IMR-90 (cell line): ENCODE measurements around the gene DPP8. TPM values are rescaled to one million over a fixed set of nuclear protein-coding genes. Genes with fewer than 3 reads are reported as not detected.

Source experiments
- ATAC-seq: fragments of 200-7000 bp; cut with Tn5 transposase; 2 replicates; pipeline ENCODE4 v1.9.1; 2020; ENCODE audit warnings: low read depth, mild to moderate bottlenecking, moderate library complexity
- BruUV-seq: library from RNA; stranded (reverse); fragments of 400-500 nt; replicated peaks from 2 replicates; lab custom pipeline; 2021; lab: Mats Ljungman, UMichigan
- CTCF ChIA-PET: fragments of 300-600 bp; formaldehyde crosslinking; extraction: SDS; loops from one replicate; lab custom pipeline; 2021; ENCODE audit warnings: antibody characterized with exemption; lab: Yijun Ruan, JAX
- POLR2A ChIA-PET: fragments of 300-600 bp; sonication (Branson Sonifier 250); formaldehyde crosslinking; loops from one replicate; lab custom pipeline; 2022; ENCODE audit warnings: antibody characterized with exemption; ENCODE audit not compliant: unreplicated experiment; lab: Charles Lee
- DNase-seq: peaks from one replicate; pipeline ENCODE4 v3.0.0; 2013
- H2AFZ ChIP-seq: replicated peaks from 2 replicates; pipeline ENCODE3; 2013; ENCODE audit warnings: low read length, mild to moderate bottlenecking; ENCODE audit not compliant: poor library complexity
- H2AK5ac ChIP-seq: 2 replicates; pipeline ENCODE4 v1.6.1; 2013; ENCODE audit warnings: low read depth, low read length, inconsistent platforms
- H2AK9ac ChIP-seq: replicated peaks from 2 replicates; pipeline ENCODE3; 2013; ENCODE audit warnings: mild to moderate bottlenecking, low read depth, low read length, moderate library complexity; ENCODE audit not compliant: poor library complexity
- H2BK120ac ChIP-seq: 2 replicates; pipeline ENCODE4 v1.6.1; 2013; ENCODE audit warnings: low read depth, low read length, inconsistent platforms
- H2BK15ac ChIP-seq: 3 replicates; pipeline ENCODE4 v1.6.1; 2013; ENCODE audit warnings: low read depth, low read length, inconsistent platforms
- H2BK20ac ChIP-seq: 2 replicates; pipeline ENCODE4 v1.6.1; 2013; ENCODE audit warnings: low read depth, mild to moderate bottlenecking, inconsistent platforms, low read length, moderate library complexity
- H2BK5ac ChIP-seq: 2 replicates; pipeline ENCODE4 v1.6.1; 2013; ENCODE audit warnings: mild to moderate bottlenecking, low read depth, low read length, inconsistent platforms; ENCODE audit not compliant: poor library complexity, severe bottlenecking
- H3K14ac ChIP-seq: replicated peaks from 2 replicates; pipeline ENCODE4 v1.6.1; 2013; ENCODE audit warnings: low read depth, low read length, inconsistent platforms
- H3K18ac ChIP-seq: 2 replicates; pipeline ENCODE4 v1.6.1; 2013; ENCODE audit warnings: low read depth, low read length, control low read depth
- H3K23ac ChIP-seq: 2 replicates; pipeline ENCODE4 v1.6.1; 2013; ENCODE audit warnings: low read depth, low read length, inconsistent platforms
- H3K27ac ChIP-seq: 2 replicates; pipeline ENCODE4 v1.5.1; 2013; ENCODE audit warnings: mild to moderate bottlenecking, control low read depth, low read length; ENCODE audit not compliant: insufficient read depth
- H3K27me3 ChIP-seq: 2 replicates; pipeline ENCODE4 v1.6.1; 2013; ENCODE audit warnings: low read length; ENCODE audit not compliant: control insufficient read depth, insufficient read depth
- H3K36me3 ChIP-seq: 2 replicates; pipeline ENCODE4 v1.6.1; 2013; ENCODE audit warnings: low read length, mixed read lengths; ENCODE audit not compliant: control insufficient read depth, insufficient read depth
- H3K4ac ChIP-seq: 2 replicates; pipeline ENCODE4 v1.6.1; 2013; ENCODE audit warnings: low read depth, low read length, inconsistent platforms
- H3K4me1 ChIP-seq: 2 replicates; pipeline ENCODE4 v1.6.1; 2013; ENCODE audit warnings: low read length, mixed read lengths; ENCODE audit not compliant: control insufficient read depth, insufficient read depth
- H3K4me2 ChIP-seq: 2 replicates; pipeline ENCODE4 v1.6.1; 2013; ENCODE audit warnings: low read depth, mild to moderate bottlenecking, control low read depth, low read length, moderate library complexity
- H3K4me3 ChIP-seq: 2 replicates; pipeline ENCODE4 v1.5.1; 2013; ENCODE audit warnings: low read depth, mild to moderate bottlenecking, control low read depth, low read length, moderate library complexity; ENCODE audit not compliant: insufficient read depth
- H3K56ac ChIP-seq: 2 replicates; pipeline ENCODE4 v1.6.1; 2013; ENCODE audit warnings: low read length, inconsistent platforms; ENCODE audit not compliant: insufficient read depth; ENCODE audit errors: extremely low read depth
- H3K79me1 ChIP-seq, 2 experiments: 2 replicates each; pipeline ENCODE4 v1.6.1; 2013; ENCODE audit warnings: low read length in 2 of 2, inconsistent platforms in 1 of 2, low read depth in 1 of 2
- H3K9ac ChIP-seq: 2 replicates; pipeline ENCODE4 v1.6.1; 2013; ENCODE audit warnings: low read depth, low read length, control low read depth
- H3K9me1 ChIP-seq: 2 replicates; pipeline ENCODE4 v1.6.1; 2013; ENCODE audit warnings: low read length, inconsistent platforms; ENCODE audit not compliant: insufficient read depth
- H3K9me3 ChIP-seq: 2 replicates; pipeline ENCODE4 v1.6.1; 2013; ENCODE audit warnings: low read length; ENCODE audit not compliant: control insufficient read depth, insufficient read depth
- H4K20me1 ChIP-seq: 2 replicates; pipeline ENCODE4 v1.6.1; 2013; ENCODE audit warnings: low read length, inconsistent platforms; ENCODE audit not compliant: insufficient read depth
- H4K5ac ChIP-seq: 2 replicates; pipeline ENCODE4 v1.6.1; 2013; ENCODE audit warnings: mild to moderate bottlenecking, low read depth, low read length, control low read depth
- H4K8ac ChIP-seq, 2 experiments: 2 replicates each; pipeline ENCODE4 v1.6.1; 2013; ENCODE audit warnings: low read depth in 2 of 2, low read length in 2 of 2, control low read depth in 1 of 2, inconsistent platforms in 1 of 2
- H4K91ac ChIP-seq: 2 replicates; pipeline ENCODE4 v1.6.1; 2013; ENCODE audit warnings: low read depth, low read length, inconsistent platforms; ENCODE audit not compliant: insufficient read depth
- CEBPB ChIP-seq: IDR thresholded peaks from 2 replicates; pipeline ENCODE4 v1.6.1; 2012; ENCODE audit warnings: low read depth, low read length, improper control_type of control experiment
- CHD1 ChIP-seq: IDR thresholded peaks from 2 replicates; pipeline ENCODE4 v1.6.1; 2012; ENCODE audit warnings: low read depth, low read length, improper control_type of control experiment
- FOS ChIP-seq: fragments of 150-350 bp; IDR thresholded peaks from 2 replicates; pipeline ENCODE4 v1.6.1; 2016; ENCODE audit warnings: low read depth, low read length
- MXI1 ChIP-seq: IDR thresholded peaks from 2 replicates; pipeline ENCODE4 v1.6.1; 2012; ENCODE audit warnings: low read depth, mild to moderate bottlenecking, low read length, moderate library complexity, borderline replicate concordance
- RAD21 ChIP-seq: IDR thresholded peaks from 2 replicates; pipeline ENCODE4 v1.6.1; 2012; ENCODE audit warnings: low read length, improper control_type of control experiment
- WGBS, 2 experiments: methylation state at CpG; one replicate each; pipeline versions ENCODE4 v1.1.5 to v1.1.7; 2013; ENCODE audit warnings: missing lambda C conversion rate in 2 of 2; ENCODE audit not compliant: insufficient read length in 1 of 2; ENCODE audit errors: extremely low coverage in 2 of 2; 5-methylcytosine and 5-hydroxymethylcytosine counted together
- dilution Hi-C: fragments of 300-500 bp; cut with HindIII; formaldehyde crosslinking; loops from one replicate; pipeline ENCODE4 v1.14.3; 2018; ENCODE audit warnings: low sequenced_read_pairs; ENCODE audit not compliant: unreplicated experiment
- in situ Hi-C: fragments of 300-500 bp; cut with MboI; formaldehyde crosslinking; loops from 3 replicates; pipeline ENCODE4 v1.14.3; 2019; ENCODE audit warnings: low sequenced_read_pairs, inconsistent platforms, mixed read lengths
- intact Hi-C: fragments of 100-400 bp; cut with micrococcal nuclease; formaldehyde crosslinking; loops from 2 replicates; pipeline ENCODE4 v1.10.0; 2022
- polyA plus RNA-seq, 3 experiments: library from polyadenylated mRNA; depleted of rRNA; stranded (reverse); fragments of >200 nt; gene quantifications; 2 replicates each; pipeline ENCODE4 v1.2.3, GENCODE V29; 2012; ENCODE audit warnings: low replicate concordance in 1 of 3
- total RNA-seq: library from RNA; depleted of rRNA; stranded (reverse); fragments of >200 nt; gene quantifications from 2 replicates; pipeline ENCODE4 v1.2.3, GENCODE V29; 2012

The DPP8 gene
- total and polyA plus RNA-seq, 2 of the 4 experiments (the other 2 are of a cell fraction) = 10.7 to 29.4 TPM

DNA sequence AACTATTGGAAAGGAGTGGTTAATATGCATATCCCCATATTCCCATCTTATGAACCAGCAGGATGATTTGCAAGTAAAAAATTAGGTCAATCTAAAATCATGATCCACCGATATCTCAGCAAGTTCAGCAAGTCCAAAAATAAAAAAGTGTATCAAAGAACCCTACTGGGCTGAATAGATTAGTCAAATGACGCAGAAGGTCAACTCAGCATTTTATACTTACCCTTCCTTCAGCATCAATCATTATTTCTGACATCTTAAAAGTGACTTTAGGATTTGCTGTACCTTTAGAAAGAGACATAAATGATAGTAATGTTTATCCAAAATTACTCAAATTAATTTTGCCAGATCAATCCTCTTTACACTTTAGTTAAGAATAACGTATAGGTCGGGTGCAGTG is 32.6 kb downstream of the DPP8 start:
- ATAC-seq (no peak), DNase-seq (no peak)
- no peak overlapping the region for H2BK20ac ChIP-seq
- dilution Hi-C loops (no loop called here), intact Hi-C loops (no loop called here), in situ Hi-C loops (no loop called here)
- no peak overlapping the region for H3K4me3 ChIP-seq
- no peak overlapping the region for H2AK5ac ChIP-seq
- WGBS, 2 experiments = no CpG with 5 or more reads among the region's 4 CpGs
- H4K91ac ChIP-seq = no peak overlapping the region
- no peak overlapping the region for H4K8ac ChIP-seq
- H2BK5ac ChIP-seq = no peak overlapping the region
- ChIA-PET POLR2A (no interaction called here), CTCF (no interaction called here)
- H3K9ac ChIP-seq = no peak overlapping the region
- H3K18ac ChIP-seq = no peak overlapping the region
- H2BK15ac ChIP-seq = no peak overlapping the region
- H3K36me3 ChIP-seq = peaks cover 35% of the 10 kb centered on the region
- no TSS peak for BruUV-seq
- H3K27me3 ChIP-seq = no peaks in the 10 kb centered on the region
- no peak overlapping the region for H3K56ac ChIP-seq
- no peak overlapping the region for H2AFZ ChIP-seq
- H3K79me1 ChIP-seq = peaks cover 4 to 8% of the 10 kb centered on the region in 2 experiments; a peak in 1 of 4 replicates
- H3K4me1 ChIP-seq = no peaks in the 10 kb centered on the region
- TF ChIP-seq MXI1 (no peak), RAD21 (no peak), CEBPB (no peak), CHD1 (no peak), FOS (no peak)
- H3K9me3 ChIP-seq = no peaks in the 10 kb centered on the region
- H3K14ac ChIP-seq = no peak overlapping the region
- H2BK120ac ChIP-seq = no peak overlapping the region
- H4K5ac ChIP-seq = no peak overlapping the region
- H3K4ac ChIP-seq = no peak overlapping the region
- no peak overlapping the region for H3K23ac ChIP-seq
- no peaks in the 10 kb centered on the region for H4K20me1 ChIP-seq
- H2AK9ac ChIP-seq = no peak overlapping the region
- no peak overlapping the region for H3K4me2 ChIP-seq
- no peak overlapping the region for H3K27ac ChIP-seq
- 0 out of 2 replicates have a peak, but pooled peaks cover 4% of the 10 kb centered on the region for H3K9me1 ChIP-seq
